Left lung (tissue), 10 donors: Measurements from ENCODE around the gene PROX1. TPM values are rescaled to one million over a fixed set of nuclear protein-coding genes. Genes with fewer than 3 reads are reported as not detected.

Experiments
- ATAC-seq: fragments of 200-7000 bp; cut with Tn5 transposase; one replicate; pipeline ENCODE4 v1.9.1; 2020; ENCODE audit warnings: moderate library complexity
- DNase-seq, 4 donors: peaks; one replicate each; pipeline ENCODE4 v3.0.0-alpha.2; 2013 to 2020
- H3K27ac ChIP-seq, 2 donors: fragments of 200-600 bp; sonication (generic) in 1 of 2; one replicate each; pipeline versions ENCODE4 v1.5.0 to v1.8.0; 2020 to 2021
- H3K27me3 ChIP-seq, 2 donors: fragments of 200-600 bp; sonication (generic) in 1 of 2; one replicate each; pipeline versions ENCODE4 v1.5.0 to v1.8.0; 2020 to 2021
- H3K36me3 ChIP-seq, 2 donors: fragments of 200-600 bp; sonication (generic) in 1 of 2; one replicate each; pipeline versions ENCODE4 v1.5.0 to v1.8.0; 2020 to 2021
- H3K4me1 ChIP-seq, 2 donors: fragments of 200-600 bp; one replicate each; pipeline ENCODE4 v1.8.0; 2021
- H3K4me3 ChIP-seq, 2 donors: fragments of 200-600 bp; sonication (generic) in 1 of 2; one replicate each; pipeline versions ENCODE4 v1.5.0 to v1.8.0; 2020 to 2021; ENCODE audit warnings: mild to moderate bottlenecking in 1 of 2
- H3K9me3 ChIP-seq, 2 donors: fragments of 200-600 bp; sonication (generic) in 1 of 2; one replicate each; pipeline versions ENCODE4 v1.5.0 to v1.8.0; 2020 to 2021
- CTCF ChIP-seq, 2 donors: fragments of 200-600 bp; sonication (generic) in 1 of 2; IDR thresholded peaks; one replicate each; pipeline versions ENCODE4 v1.5.0 to v1.8.0; 2021; ENCODE audit warnings: antibody characterized with exemption in 2 of 2
- intact Hi-C, 2 donors: fragments of 100-400 bp; cut with DNase I; formaldehyde crosslinking; loops; one replicate each; pipeline versions ENCODE4 v1.11.2 to v1.14.2; 2022
- polyA plus RNA-seq, 6 donors: library from polyadenylated mRNA; unstranded; fragments of 120-200 nt; gene quantifications; one replicate each; pipeline ENCODE4 v1.2.1, GENCODE V29; 2013; ENCODE audit not compliant: insufficient read length in 6 of 6
- total RNA-seq, 2 donors: library from RNA; stranded (reverse); fragmentation: NEBNext Ultra II Directional; extraction: Animal tissue kit (Norgen Biotek cat#: 25700); gene quantifications; one replicate each; pipeline ENCODE4 v1.2.1, GENCODE V29; 2021
- donor health status: DM: no; HTN: yes; CAD: no.
- donor health status: DM: no; HTN: no; CAD: no.

The PROX1 gene
- total and polyA plus RNA-seq, 8 donors: 6.2 to 15.3 (median 9.1) TPM

- DNase-seq: no peak
- H3K9me3 ChIP-seq: no peaks in the 10 kb centered on the region
- intact Hi-C loops: no loop called here
- peaks cover 0 to 5% of the 10 kb centered on the region in 2 donors for H3K4me1 ChIP-seq
- ATAC-seq: no peak
- H3K4me3 ChIP-seq: no peak overlapping the region
- H3K27me3 ChIP-seq: peaks cover 43 to 67% of the 10 kb centered on the region in 2 donors
- TF ChIP-seq CTCF (IDR thresholded peaks at IDR 0.05): no peak
- no peaks in the 10 kb centered on the region for H3K36me3 ChIP-seq
- no peak overlapping the region for H3K27ac ChIP-seq
These were observed 9.9 kb upstream of the PROX1 start for GRCh38 chr1:213977909-213978308.

- no peak for TF ChIP-seq CTCF (IDR thresholded peaks at IDR 0.05)
- Histone ChIP-seq H3K36me3 (no peaks in the 10 kb centered on the region), H3K27ac (no peak overlapping the region), H3K9me3 (no peaks in the 10 kb centered on the region), H3K27me3 (peaks cover 64 to 87% of the 10 kb centered on the region in 2 donors), H3K4me3 (no peak overlapping the region), H3K4me1 (peaks cover 0 to 8% of the 10 kb centered on the region in 2 donors)
- ATAC-seq (no peak), DNase-seq (peak in 1 of 4 donors; percentile 64)
- intact Hi-C loops: no loop called here
These were observed 7.8 kb upstream of the PROX1 start for GRCh38 chr1:213979751-213980586.

- intact Hi-C loops: no loop called here
- DNase-seq (no peak), ATAC-seq (no peak)
- Histone ChIP-seq H3K9me3 (no peaks in the 10 kb centered on the region), H3K27me3 (peaks cover 73 to 97% of the 10 kb centered on the region in 2 donors), H3K27ac (no peak overlapping the region), H3K36me3 (no peaks in the 10 kb centered on the region), H3K4me3 (no peak overlapping the region), H3K4me1 (peaks cover 2 to 8% of the 10 kb centered on the region in 2 donors)
- TF ChIP-seq CTCF (IDR thresholded peaks at IDR 0.05): no peak
These were observed 6.9 kb upstream of the PROX1 start for GRCh38 chr1:213980906-213981305.

- H3K4me3 ChIP-seq: no peak overlapping the region
- peaks cover 2 to 14% of the 10 kb centered on the region in 2 donors for H3K4me1 ChIP-seq
- intact Hi-C loops: no loop called here
- no peak for TF ChIP-seq CTCF (IDR thresholded peaks at IDR 0.05)
- no peak overlapping the region for H3K27ac ChIP-seq
- peaks cover 86 to 100% of the 10 kb centered on the region in 2 donors for H3K27me3 ChIP-seq
- no peak for DNase-seq
- no peaks in the 10 kb centered on the region for H3K36me3 ChIP-seq
- ATAC-seq: no peak
- H3K9me3 ChIP-seq: no peaks in the 10 kb centered on the region
These were observed 5.5 kb upstream of the PROX1 start for GRCh38 chr1:213982289-213982671.

GRCh38 chr1:213982672-213983492 is 4.9 kb upstream of the PROX1 start:
- H3K27me3 ChIP-seq: peaks cover 86 to 100% of the 10 kb centered on the region in 2 donors
- no peak overlapping the region for H3K4me3 ChIP-seq
- intact Hi-C loops: no loop called here
- ATAC-seq: peak; percentile 38
- TF ChIP-seq CTCF (IDR thresholded peaks at IDR 0.05): no peak
- H3K36me3 ChIP-seq: no peaks in the 10 kb centered on the region
- no peaks in the 10 kb centered on the region for H3K9me3 ChIP-seq
- no peak overlapping the region for H3K27ac ChIP-seq
- H3K4me1 ChIP-seq: peaks cover 2 to 14% of the 10 kb centered on the region in 2 donors
- DNase-seq: peak in 1 of 4 donors; percentile 74
